GM18498 (cell line): ENCODE measurements around the gene BCAS3.

Experiments used
- ATAC-seq: cut with Tn5 transposase; IDR thresholded peaks from one replicate; pipeline ENCODE4 v1.9.1; 2021; ENCODE audit warnings: mild to moderate bottlenecking, moderate library complexity; ENCODE audit not compliant: unreplicated experiment

Gene BCAS3

GRCh38 chr17:61387511-61388305 lies 710.1 kb downstream of the BCAS3 start:
- ATAC-seq: no peak

- no peak for ATAC-seq
Measured at GRCh38 chr17:61388561-61389356, 711.1 kb downstream of the BCAS3 start.

DNA sequence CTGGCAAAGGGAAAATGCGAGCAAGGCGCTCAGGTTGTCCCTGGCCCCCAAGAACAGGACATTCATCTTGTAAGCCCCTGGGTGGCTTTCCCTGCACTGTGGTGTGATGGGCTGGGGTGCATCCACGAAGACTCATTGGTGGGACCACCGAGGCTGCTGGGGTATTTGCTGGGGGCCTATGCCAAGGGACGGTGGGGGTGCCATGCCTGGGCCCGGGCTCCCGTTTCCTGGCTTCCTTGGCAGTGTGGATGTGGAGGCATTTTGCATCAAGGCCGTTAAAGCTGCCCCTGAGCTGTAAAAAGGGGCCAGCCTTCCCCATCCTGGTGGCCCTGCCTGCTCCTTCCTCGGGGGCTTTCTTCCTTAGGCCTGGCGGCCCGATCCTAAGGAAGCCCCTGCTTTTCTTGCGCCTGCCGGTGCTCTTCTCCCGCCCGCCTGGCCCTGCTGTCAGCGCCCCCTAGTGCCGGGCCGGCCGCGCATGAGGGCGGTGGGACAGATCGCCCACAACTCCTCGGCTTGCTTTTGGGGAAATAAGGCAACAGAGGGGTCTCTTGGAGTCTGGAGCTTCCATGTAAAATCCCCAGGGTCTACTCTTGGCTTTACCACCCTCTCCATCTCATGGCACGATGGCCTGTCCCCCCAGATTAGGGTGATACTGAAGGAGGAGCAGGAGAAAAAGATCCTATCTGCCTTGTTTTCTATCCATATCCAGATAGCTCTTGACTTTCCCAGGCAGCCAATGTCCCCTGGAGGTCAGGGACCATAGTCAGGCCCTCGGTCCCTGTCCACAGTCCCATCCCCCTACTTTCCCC lies 712.2 kb downstream of the BCAS3 start:
- no peak for ATAC-seq

DNA sequence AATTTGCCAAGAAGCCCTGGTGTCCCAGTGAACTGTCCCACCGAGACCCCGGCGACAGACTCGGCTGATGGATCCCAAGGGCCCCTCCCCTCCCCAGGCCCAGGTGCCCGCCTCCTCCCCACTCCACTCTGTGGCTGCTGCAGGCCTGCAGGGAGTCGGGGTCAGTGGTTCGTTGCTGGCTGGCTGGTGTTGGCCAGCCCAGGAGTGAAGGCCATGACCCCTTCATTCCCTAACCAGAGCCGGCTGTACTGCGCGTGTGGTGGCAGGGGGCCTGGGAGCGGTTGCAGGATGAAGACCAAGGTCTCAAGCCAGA lies 712.8 kb downstream of the BCAS3 start:
- no peak for ATAC-seq

GRCh38 chr17:61391595-61392291 lies 714.1 kb downstream of the BCAS3 start:
- ATAC-seq: no peak

DNA sequence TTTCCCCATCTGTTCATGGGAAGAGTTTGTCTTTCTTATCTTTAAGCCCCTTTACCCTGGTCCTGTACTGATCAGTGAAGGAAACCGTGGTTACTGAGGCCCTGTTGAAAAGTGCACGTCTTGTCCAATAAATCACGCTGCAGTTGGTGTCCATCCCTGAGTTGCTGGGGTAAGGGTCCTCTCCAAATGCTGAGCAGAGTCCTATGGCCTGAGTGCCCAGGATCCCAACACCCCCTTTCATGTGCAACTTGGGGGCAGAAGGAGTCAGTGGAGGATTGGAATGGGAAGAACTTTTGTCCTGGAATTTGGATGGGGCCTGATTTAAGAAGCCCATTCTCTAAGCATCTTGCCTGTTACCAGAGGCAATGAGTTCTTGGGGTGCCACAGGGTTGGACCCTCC lies 715.0 kb downstream of the BCAS3 start:
- no peak for ATAC-seq

- no peak for ATAC-seq
Measured at GRCh38 chr17:61393550-61393903, 715.9 kb downstream of the BCAS3 start.

GRCh38 chr17:61393904-61394629 lies 716.4 kb downstream of the BCAS3 start:
- no peak for ATAC-seq

GRCh38 chr17:61394630-61395408 lies 717.2 kb downstream of the BCAS3 start:
- no peak for ATAC-seq

- no peak for ATAC-seq
Measured at GRCh38 chr17:61395409-61395982, 717.8 kb downstream of the BCAS3 start.

- ATAC-seq: no peak
Measured at GRCh38 chr17:61395983-61396585, 718.4 kb downstream of the BCAS3 start.

DNA sequence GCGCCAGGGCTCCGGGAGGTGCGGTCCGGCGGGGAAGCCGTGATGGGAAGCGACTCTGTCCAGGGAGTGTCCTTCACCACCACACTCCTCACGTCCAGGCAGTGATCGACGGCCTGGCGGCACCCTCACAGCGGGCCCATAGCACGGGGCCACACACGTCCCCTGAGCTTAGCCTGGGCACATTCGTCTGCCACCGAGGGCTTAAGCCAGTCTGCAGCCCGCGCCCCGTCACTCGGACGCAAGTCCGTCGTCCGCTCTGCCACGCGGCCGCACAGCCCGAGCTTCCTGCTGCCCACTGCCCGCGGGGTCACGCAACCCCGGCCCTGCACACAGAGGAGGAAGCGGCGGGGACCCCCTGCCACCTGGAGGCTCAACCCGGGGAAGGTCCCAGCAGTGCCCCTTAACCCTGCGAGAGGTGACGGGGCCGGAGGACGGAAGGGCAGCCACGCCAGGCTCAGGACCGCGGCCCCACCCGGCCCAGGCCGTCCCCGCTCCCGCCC lies 719.0 kb downstream of the BCAS3 start:
- no peak for ATAC-seq

DNA sequence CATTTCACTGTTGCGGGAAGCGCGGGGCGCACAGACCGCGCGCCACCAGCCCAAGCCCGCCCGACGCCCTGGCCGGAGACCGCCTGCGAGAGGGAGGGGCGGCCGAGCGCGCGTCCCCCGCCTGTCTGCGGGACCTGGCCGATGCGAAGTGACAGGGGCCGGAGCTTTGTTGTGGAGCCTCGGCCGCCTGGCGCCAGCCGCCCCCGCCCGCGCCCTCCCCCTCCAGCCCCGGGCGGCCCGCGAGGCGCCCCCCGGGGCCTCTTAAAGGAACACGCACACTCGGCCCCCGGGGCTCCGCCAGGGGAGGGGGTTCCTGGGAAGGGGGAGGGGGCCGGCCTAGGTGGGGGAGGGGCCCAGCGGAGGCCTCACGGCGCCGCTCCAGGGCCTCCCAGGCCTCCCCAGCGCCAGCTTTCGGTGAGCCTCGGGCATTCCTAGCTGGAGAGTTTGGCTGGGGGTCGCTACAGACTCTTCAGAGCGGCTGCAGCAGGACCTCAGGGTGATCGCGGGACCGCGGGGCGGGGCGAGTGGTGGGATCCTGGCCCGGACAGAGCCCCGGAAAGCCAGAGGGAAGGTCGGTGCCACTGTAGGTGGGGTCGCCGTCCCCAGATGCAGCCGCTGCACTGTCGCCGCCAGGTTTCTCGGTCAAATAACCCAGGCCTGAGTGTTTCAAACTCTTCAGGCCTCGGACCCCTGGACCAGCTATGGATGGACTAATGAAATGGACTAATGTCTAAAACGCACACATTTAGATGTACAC lies 719.6 kb downstream of the BCAS3 start:
- ATAC-seq: no peak

GRCh38 chr17:61398721-61399130 lies 721.1 kb downstream of the BCAS3 start:
- no peak for ATAC-seq

DNA sequence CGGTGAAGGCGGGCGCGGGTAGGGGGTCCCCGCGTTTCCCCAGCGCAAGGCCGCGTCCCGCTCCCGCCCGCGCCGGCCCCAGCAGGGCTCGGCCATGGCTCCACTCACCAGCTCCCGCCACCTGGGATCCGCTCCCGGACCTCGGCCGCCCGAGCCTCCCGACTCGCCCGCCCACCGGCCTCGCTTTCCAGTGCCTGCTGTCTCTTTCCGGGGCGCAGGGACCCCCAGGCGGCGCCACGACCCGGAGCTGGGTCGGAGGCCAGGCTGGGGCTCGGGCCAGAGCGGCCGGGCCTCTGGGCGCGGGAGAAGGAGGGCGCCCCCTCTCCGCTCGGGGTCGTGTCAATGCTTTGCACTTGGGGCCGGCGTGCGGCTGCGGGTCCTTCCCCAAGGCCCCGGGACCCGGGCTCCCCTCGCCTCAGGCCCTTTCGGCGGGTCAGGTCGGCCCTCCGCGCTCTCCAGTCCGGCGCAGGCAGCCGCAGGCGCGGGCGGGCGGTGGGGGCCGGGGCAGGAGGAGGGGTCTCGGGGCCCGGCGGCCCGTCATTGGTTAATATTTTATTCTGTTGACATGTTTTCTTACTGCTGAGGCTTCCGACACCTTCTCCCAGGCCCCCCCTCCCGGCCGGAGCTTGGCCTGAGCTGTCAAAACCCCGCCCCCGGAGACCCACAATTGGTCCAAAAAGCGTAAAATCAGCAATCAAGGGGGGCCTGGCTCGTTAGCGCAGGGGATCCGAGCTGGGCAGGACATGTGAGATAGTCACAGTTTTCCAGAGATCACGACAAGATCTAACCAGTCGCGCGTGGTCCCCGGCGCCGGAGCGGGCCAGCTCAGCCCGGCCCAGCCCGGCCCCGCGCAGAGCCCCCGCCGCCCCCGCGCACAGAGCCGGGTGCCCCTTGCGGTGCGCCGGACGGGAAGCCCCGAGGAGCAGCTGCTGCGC lies 721.7 kb downstream of the BCAS3 start, which contains the start of gene TBX2:
Gene TBX2 (plus strand): TSS at position 713 of the 935 bp plus-strand sequence. CDS start 334 bp downstream, outside the sequence.
- ATAC-seq: no peak

DNA sequence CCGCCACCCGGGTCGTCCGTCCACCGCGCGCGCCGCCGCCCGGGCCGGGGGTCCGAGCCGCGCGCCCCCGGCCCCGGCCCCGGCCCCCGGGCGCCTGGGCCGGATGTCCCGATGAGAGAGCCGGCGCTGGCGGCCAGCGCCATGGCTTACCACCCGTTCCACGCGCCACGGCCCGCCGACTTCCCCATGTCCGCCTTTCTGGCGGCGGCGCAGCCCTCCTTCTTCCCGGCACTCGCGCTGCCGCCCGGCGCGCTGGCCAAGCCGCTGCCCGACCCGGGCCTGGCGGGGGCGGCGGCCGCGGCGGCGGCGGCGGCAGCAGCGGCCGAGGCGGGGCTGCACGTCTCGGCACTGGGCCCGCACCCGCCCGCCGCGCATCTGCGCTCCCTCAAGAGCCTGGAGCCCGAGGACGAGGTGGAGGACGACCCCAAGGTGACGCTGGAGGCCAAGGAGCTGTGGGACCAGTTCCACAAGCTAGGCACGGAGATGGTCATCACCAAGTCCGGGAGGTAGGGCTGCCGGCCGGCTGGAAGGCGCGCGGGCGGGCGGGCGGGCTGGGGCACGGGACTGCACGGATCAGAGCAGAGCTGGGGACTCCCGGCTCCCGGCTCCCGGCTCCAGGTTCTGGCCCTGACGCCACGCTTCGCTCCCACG lies 722.5 kb downstream of the BCAS3 start:
- ATAC-seq: no peak
